Upper lobe of right lung (tissue), 1 donor: Measurements from ENCODE around the gene ZNF280B. TPM values are rescaled to one million over a fixed set of nuclear protein-coding genes. Genes with fewer than 3 reads are reported as not detected.

Experiments
- ATAC-seq: fragments of 200-7000 bp; cut with Tn5 transposase; one replicate; pipeline ENCODE4 v1.9.1; 2020; ENCODE audit warnings: mild to moderate bottlenecking, moderate library complexity
- DNase-seq: peaks from one replicate; pipeline ENCODE4 v3.0.0-alpha.2; 2020
- H3K27ac ChIP-seq: fragments of 200-600 bp; one replicate; pipeline ENCODE4 v1.8.0; 2022
- H3K27me3 ChIP-seq: fragments of 200-600 bp; one replicate; pipeline ENCODE4 v1.8.0; 2022; ENCODE audit warnings: mild to moderate bottlenecking
- H3K36me3 ChIP-seq: fragments of 200-600 bp; one replicate; pipeline ENCODE4 v1.8.0; 2022
- H3K4me1 ChIP-seq: fragments of 200-600 bp; one replicate; pipeline ENCODE4 v1.8.0; 2022
- H3K4me3 ChIP-seq: fragments of 200-600 bp; one replicate; pipeline ENCODE4 v1.8.0; 2022; ENCODE audit warnings: mild to moderate bottlenecking
- H3K9me3 ChIP-seq: fragments of 200-600 bp; one replicate; pipeline ENCODE4 v1.8.0; 2022
- CTCF ChIP-seq: fragments of 200-600 bp; IDR thresholded peaks from one replicate; pipeline ENCODE4 v1.8.0; 2022; ENCODE audit warnings: antibody characterized with exemption
- intact Hi-C: fragments of 100-400 bp; cut with DNase I; formaldehyde crosslinking; loops from one replicate; pipeline ENCODE4 v1.11.0; 2022
- total RNA-seq: library from RNA; stranded (reverse); fragmentation: NEBNext Ultra II Directional; extraction: Animal tissue kit (Norgen Biotek cat#: 25700); gene quantifications from one replicate; pipeline ENCODE4 v1.2.1, GENCODE V29; 2021
- donor health status: DM: no; HTN: yes; CAD: no; lungs with severe emphysema.

ZNF280B gene
- total RNA-seq, 1 donor from 2014 or later, result 0.49 TPM

GRCh38 chr22:22467112-22467511 lies 41.4 kb downstream of the ZNF280B start:
- Histone ChIP-seq H3K27ac (no peak overlapping the region), H3K4me1 (no peaks in the 10 kb centered on the region), H3K4me3 (no peak overlapping the region), H3K9me3 (peaks cover 8% of the 10 kb centered on the region), H3K36me3 (no peaks in the 10 kb centered on the region), H3K27me3 (peaks cover 9% of the 10 kb centered on the region)
- TF ChIP-seq CTCF, result no peak
- intact Hi-C loops, result no loop called here
- DNase-seq (no peak), ATAC-seq (no peak)

GRCh38 chr22:22465782-22466181 lies 42.8 kb downstream of the ZNF280B start:
- Histone ChIP-seq H3K4me3 (no peak overlapping the region), H3K36me3 (no peaks in the 10 kb centered on the region), H3K27me3 (peaks cover 21% of the 10 kb centered on the region), H3K4me1 (no peaks in the 10 kb centered on the region), H3K27ac (no peak overlapping the region), H3K9me3 (peaks cover 8% of the 10 kb centered on the region)
- intact Hi-C loops, result no loop called here
- no peak for TF ChIP-seq CTCF
- DNase-seq (no peak), ATAC-seq (no peak)

- Histone ChIP-seq H3K27ac (no peak overlapping the region), H3K9me3 (peaks cover 8% of the 10 kb centered on the region), H3K4me3 (no peak overlapping the region), H3K4me1 (no peaks in the 10 kb centered on the region), H3K27me3 (peaks cover 28% of the 10 kb centered on the region), H3K36me3 (no peaks in the 10 kb centered on the region)
- no peak for TF ChIP-seq CTCF
- intact Hi-C loops, result no loop called here
- DNase-seq (no peak), ATAC-seq (no peak)
Observed at GRCh38 chr22:22465094-22465602, 43.4 kb downstream of the ZNF280B start.

- no peak for DNase-seq
- Histone ChIP-seq H3K9me3 (peaks cover 12% of the 10 kb centered on the region), H3K4me3 (no peak overlapping the region), H3K4me1 (no peaks in the 10 kb centered on the region), H3K27me3 (peaks cover 31% of the 10 kb centered on the region), H3K36me3 (no peaks in the 10 kb centered on the region), H3K27ac (no peak overlapping the region)
- TF ChIP-seq CTCF, result no peak
- ATAC-seq, result no peak
- intact Hi-C loops, result no loop called here
Observed at GRCh38 chr22:22464541-22465054, 43.9 kb downstream of the ZNF280B start.

GRCh38 chr22:22463855-22464540 lies 44.5 kb downstream of the ZNF280B start:
- H3K4me3 ChIP-seq, result no peak overlapping the region
- intact Hi-C loops, result no loop called here
- H3K4me1 ChIP-seq, result no peaks in the 10 kb centered on the region
- H3K27me3 ChIP-seq, result peaks cover 31% of the 10 kb centered on the region
- no peaks in the 10 kb centered on the region for H3K36me3 ChIP-seq
- H3K9me3 ChIP-seq, result peaks cover 12% of the 10 kb centered on the region
- peak; percentile 79 for ATAC-seq
- H3K27ac ChIP-seq, result no peak overlapping the region
- TF ChIP-seq CTCF, result peak; percentile 67
- no peak for DNase-seq
